NCI-H510A (cell line): ENCODE data around the gene FCHO1.

Experiments
- DNase-seq: peaks from one replicate; lab custom pipeline; 2025; lab: John Stamatoyannopoulos, UW

The FCHO1 gene

GRCh38 chr19:17751103-17751911 lies at the start of gene FCHO1:
Gene FCHO1 (plus strand): TSS chr19:17751477. CDS start chr19:17755165, 3,688 bp downstream.
- DNase-seq, result no peak

- no peak for DNase-seq
Observed at GRCh38 chr19:17703824-17704463, 47.3 kb upstream of the FCHO1 start.

- no peak for DNase-seq
Observed at GRCh38 chr19:17706750-17707181, 44.5 kb upstream of the FCHO1 start.

- DNase-seq, result no peak
Observed at GRCh38 chr19:17711851-17712250, 39.4 kb upstream of the FCHO1 start.

- no peak for DNase-seq
Observed at GRCh38 chr19:17716309-17716929, 34.9 kb upstream of the FCHO1 start.

GRCh38 chr19:17718550-17718946 lies 32.7 kb upstream of the FCHO1 start:
- no peak for DNase-seq

GRCh38 chr19:17718947-17719711 lies 32.1 kb upstream of the FCHO1 start, which contains the start of gene MAP1S:
Gene MAP1S (plus strand): TSS chr19:17719480. CDS start chr19:17719503, 23 bp downstream.
- no peak for DNase-seq

- no peak for DNase-seq
Observed at GRCh38 chr19:17719730-17720400, 31.4 kb upstream of the FCHO1 start.

GRCh38 chr19:17720440-17720839 lies 30.8 kb upstream of the FCHO1 start:
- DNase-seq, result no peak

- no peak for DNase-seq
Observed at GRCh38 chr19:17721111-17721628, 30.1 kb upstream of the FCHO1 start.

- no peak for DNase-seq
Observed at GRCh38 chr19:17721821-17722220, 29.5 kb upstream of the FCHO1 start.

- DNase-seq, result no peak
Observed at GRCh38 chr19:17722655-17723240, 28.5 kb upstream of the FCHO1 start.

GRCh38 chr19:17724655-17725054 lies 26.6 kb upstream of the FCHO1 start:
- DNase-seq, result no peak

GRCh38 chr19:17725422-17726078 lies 25.7 kb upstream of the FCHO1 start:
- no peak for DNase-seq

- no peak for DNase-seq
Observed at GRCh38 chr19:17726136-17726741, 25.0 kb upstream of the FCHO1 start.

- no peak for DNase-seq
Observed at GRCh38 chr19:17726964-17727773, 24.1 kb upstream of the FCHO1 start.

- no peak for DNase-seq
Observed at GRCh38 chr19:17727843-17728242, 23.4 kb upstream of the FCHO1 start.

- DNase-seq, result no peak
Observed at GRCh38 chr19:17733127-17733526, 18.1 kb upstream of the FCHO1 start.

- DNase-seq, result no peak
Observed at GRCh38 chr19:17734146-17734545, 17.1 kb upstream of the FCHO1 start.
